ENCODE measurements around the gene SORBS1. TPM values are rescaled to one million over a fixed set of nuclear protein-coding genes. Genes with fewer than 3 reads are reported as not detected.

The SORBS1 gene
- total RNA-seq, 4 donors from 2014 or later, result 92.2 to 308 (median 150) TPM

- Histone ChIP-seq H3K4me3 (no peak overlapping the region), H3K4me1 (peaks cover 4 to 16% (median 10%) of the 10 kb centered on the region in 4 donors), H3K27ac (peak overlapping the region; percentile 69 to 86 (median 81)), H3K27me3 (no peaks in the 10 kb centered on the region), H3K9me3 (no peaks in the 10 kb centered on the region), H3K36me3 (peaks cover 0 to 11% (median 0%) of the 10 kb centered on the region in 4 donors)
- in situ Hi-C loops (cut with MboI; ENCODE audit: low pct_ligation_motif_present in 1 of 4, low pct_unique_long_range_greater_than_20kb in 1 of 4, low sequenced_read_pairs in 3 of 4) (loop anchor here in 3 of 4 donors (5.0 to 10.0 kb wide), 3 partner anchors 172 to 230 kb away; no protein-coding TSS in a partner anchor), intact Hi-C loops (cut with DNase I; ENCODE audit: low total_unique reads) (loop anchor here (5.0 kb wide), 1 partner anchor 227 kb away; no protein-coding TSS in a partner anchor)
- no peak for DNase-seq
- TF ChIP-seq CTCF (IDR thresholded peaks at IDR 0.05) (no peak), POLR2AphosphoS5 (IDR thresholded peaks at IDR 0.05) (no peak), POLR2A (IDR thresholded peaks at IDR 0.05) (no peak), EP300 (IDR thresholded peaks at IDR 0.05; ENCODE audit: low read depth) (no peak)
These were observed 43.5 kb upstream of the SORBS1 start for GRCh38 chr10:95604630-95605029.

DNA sequence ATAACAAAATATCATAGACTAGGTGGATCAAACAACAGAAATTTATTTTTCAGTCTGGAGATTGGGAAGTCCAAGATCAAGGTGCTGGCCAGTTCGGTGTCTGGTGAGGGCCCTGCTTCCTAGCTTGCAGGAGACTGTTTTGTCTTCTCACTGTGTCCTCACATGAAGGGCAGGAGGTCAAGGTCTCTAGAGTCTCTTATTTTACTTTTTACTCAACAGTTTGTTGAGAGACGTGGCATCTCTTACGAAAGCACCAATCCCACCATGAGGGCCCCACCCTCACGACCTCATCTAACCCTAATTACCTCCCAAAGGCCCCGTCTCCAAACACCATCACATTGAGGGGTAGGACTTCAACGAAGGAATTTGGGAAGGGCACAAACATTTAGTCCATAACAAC is 41.2 kb upstream of the SORBS1 start:
- Histone ChIP-seq H3K36me3 (no peaks in the 10 kb centered on the region), H3K4me1 (peaks cover 4 to 16% (median 10%) of the 10 kb centered on the region in 4 donors), H3K27me3 (no peaks in the 10 kb centered on the region), H3K4me3 (no peak overlapping the region), H3K27ac (peak overlapping the region; percentile 10 to 86 (median 68)), H3K9me3 (no peaks in the 10 kb centered on the region)
- intact Hi-C loops (cut with DNase I; ENCODE audit: low total_unique reads) (loop anchor here (5.0 kb wide), 1 partner anchor 225 kb away; no protein-coding TSS in a partner anchor), in situ Hi-C loops (cut with MboI; ENCODE audit: low pct_ligation_motif_present in 1 of 4, low pct_unique_long_range_greater_than_20kb in 1 of 4, low sequenced_read_pairs in 3 of 4) (loop anchor here in 3 of 4 donors (5.0 to 10.0 kb wide), 3 partner anchors 170 to 228 kb away; no protein-coding TSS in a partner anchor)
- WGBS, 2 donors (ENCODE audit: low coverage in 1 of 2), result 74 to 86% methylated on average over 1 to 6 of the region's 6 CpGs
- DNase-seq, result no peak
- TF ChIP-seq EP300 (IDR thresholded peaks at IDR 0.05; ENCODE audit: low read depth) (no peak), POLR2A (IDR thresholded peaks at IDR 0.05) (no peak), CTCF (IDR thresholded peaks at IDR 0.05) (no peak), POLR2AphosphoS5 (IDR thresholded peaks at IDR 0.05) (no peak)

- WGBS, 2 donors (ENCODE audit: low coverage in 1 of 2), result 20 to 57% methylated on average over 2 to 6 of the region's 6 CpGs
- in situ Hi-C loops (cut with MboI; ENCODE audit: low pct_ligation_motif_present in 1 of 4, low pct_unique_long_range_greater_than_20kb in 1 of 4, low sequenced_read_pairs in 3 of 4), result loop anchor here in 3 of 4 donors (5.0 to 10.0 kb wide), 3 partner anchors 169 to 226 kb away; no protein-coding TSS in a partner anchor
- no peaks in the 10 kb centered on the region for H3K9me3 ChIP-seq
- H3K27me3 ChIP-seq, result no peaks in the 10 kb centered on the region
- peak; percentile 15 to 71 (median 17) for TF ChIP-seq POLR2AphosphoS5 (IDR thresholded peaks at IDR 0.05)
- TF ChIP-seq EP300 (IDR thresholded peaks at IDR 0.05; ENCODE audit: low read depth), result no peak
- peak; percentile 85 to 95 (median 93) for TF ChIP-seq CTCF (IDR thresholded peaks at IDR 0.05)
- peak; percentile 87 for DNase-seq
- H3K36me3 ChIP-seq, result no peaks in the 10 kb centered on the region
- intact Hi-C loops (cut with DNase I; ENCODE audit: low total_unique reads), result loop anchor here (2.0 to 5.0 kb wide), 2 partner anchors 170 to 224 kb away; no protein-coding TSS in a partner anchor
- no peak overlapping the region for H3K4me3 ChIP-seq
- peak overlapping the region; percentile 31 to 86 (median 68) for H3K27ac ChIP-seq
- peaks cover 2 to 16% (median 10%) of the 10 kb centered on the region in 4 donors for H3K4me1 ChIP-seq
These were observed 40.0 kb upstream of the SORBS1 start for GRCh38 chr10:95601116-95601719.

DNA sequence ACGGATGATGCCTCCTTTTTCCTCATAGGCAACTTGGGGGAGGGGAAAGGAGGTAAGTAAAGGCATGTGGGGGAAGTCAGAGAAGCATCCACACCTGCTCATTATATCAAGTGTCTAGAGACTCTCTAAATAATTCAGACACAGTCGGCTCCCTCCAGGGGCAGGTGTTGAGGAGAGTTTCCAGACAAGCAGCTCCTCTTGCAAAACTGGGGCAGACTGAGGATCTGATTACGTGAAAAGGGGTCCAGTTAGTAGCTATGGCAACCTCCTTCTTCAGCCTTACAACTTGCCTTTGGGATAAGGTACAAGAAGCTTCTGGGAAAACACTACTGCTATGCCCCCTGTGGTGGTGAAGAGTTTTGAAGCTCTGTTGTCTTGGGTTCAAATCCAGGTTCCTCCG is 39.0 kb upstream of the SORBS1 start:
- Histone ChIP-seq H3K4me3 (no peak overlapping the region), H3K4me1 (peaks cover 0 to 8% (median 8%) of the 10 kb centered on the region in 4 donors), H3K27ac (peak overlapping the region in 1 of 4 donors; percentile 76), H3K9me3 (no peaks in the 10 kb centered on the region), H3K27me3 (no peaks in the 10 kb centered on the region), H3K36me3 (no peaks in the 10 kb centered on the region)
- intact Hi-C loops (cut with DNase I; ENCODE audit: low total_unique reads) (loop anchor here (2.0 to 5.0 kb wide), 2 partner anchors 169 to 223 kb away; no protein-coding TSS in a partner anchor), in situ Hi-C loops (cut with MboI; ENCODE audit: low pct_ligation_motif_present in 1 of 4, low pct_unique_long_range_greater_than_20kb in 1 of 4, low sequenced_read_pairs in 3 of 4) (loop anchor here in 3 of 4 donors (5.0 to 10.0 kb wide), 3 partner anchors 168 to 225 kb away; no protein-coding TSS in a partner anchor)
- 65 to 83% methylated on average over 3 to 4 of the region's 4 CpGs for WGBS, 2 donors (ENCODE audit: low coverage in 1 of 2)
- TF ChIP-seq CTCF (IDR thresholded peaks at IDR 0.05) (no peak), EP300 (IDR thresholded peaks at IDR 0.05; ENCODE audit: low read depth) (no peak)
- no peak for DNase-seq
